ENCODE results near the gene SLC30A2. TPM values are rescaled to one million over a fixed set of nuclear protein-coding genes. Genes with fewer than 3 reads are reported as not detected.

SLC30A2 gene
- total RNA-seq, 1 experiment from 2014 or later, result 0.35 TPM

- Histone ChIP-seq H4K5ac (ENCODE audit: insufficient read length, low read depth, low read length) (no peak overlapping the region), H3K27ac (ENCODE audit: insufficient read length, low read depth, low read length) (no peak overlapping the region), H3K27me3 (ENCODE audit: insufficient read depth, low read length) (no peaks in the 10 kb centered on the region), H4K91ac (ENCODE audit: insufficient read length, low read depth, low read length) (no peak overlapping the region), H3K23ac (ENCODE audit: insufficient read length, low read depth, low read length) (no peak overlapping the region), H3K9me3 (ENCODE audit: control insufficient read depth, low read depth, low read length) (no peaks in the 10 kb centered on the region), H2AFZ (ENCODE audit: low read length) (no peak overlapping the region), H2BK12ac (ENCODE audit: insufficient read length, low read depth, low read length) (no peak overlapping the region), H3K14ac (ENCODE audit: insufficient read depth, low read length) (no peak overlapping the region), H2BK15ac (ENCODE audit: low read depth, low read length) (no peak overlapping the region), H4K20me1 (ENCODE audit: control insufficient read depth, insufficient read depth, insufficient read length) (no peaks in the 10 kb centered on the region), H3K23me2 (ENCODE audit: insufficient read length, low read depth, low read length, poor library complexity, severe bottlenecking) (no peaks in the 10 kb centered on the region), H2BK20ac (ENCODE audit: low read depth, low read length, poor library complexity, severe bottlenecking) (no peak overlapping the region), H3K79me1 (ENCODE audit: insufficient read depth, low read depth, low read length, poor library complexity, severe bottlenecking) (no peaks in the 10 kb centered on the region), H3K79me2 (ENCODE audit: insufficient read depth, low read length) (no peaks in the 10 kb centered on the region), H4K8ac (replicated peaks; ENCODE audit: insufficient read length, low read depth, low read length) (no peak overlapping the region), H3K9ac (ENCODE audit: extremely low read depth, insufficient read length, low read length) (no peak overlapping the region), H3K4ac (ENCODE audit: low read depth, low read length) (no peak overlapping the region), H3K56ac (ENCODE audit: insufficient read length, low read depth, low read length) (no peak overlapping the region), H3K18ac (ENCODE audit: insufficient read length, low read depth, low read length) (no peak overlapping the region), H3K4me2 (ENCODE audit: insufficient read depth, insufficient read length, low read length) (no peak overlapping the region), H3K4me1 (ENCODE audit: insufficient read depth, low read length) (no peaks in the 10 kb centered on the region), H2BK120ac (ENCODE audit: low read depth, low read length, poor library complexity, severe bottlenecking) (no peak overlapping the region), H2AK5ac (ENCODE audit: insufficient read length, low read length) (no peak overlapping the region), H2BK5ac (ENCODE audit: insufficient read length, low read length) (no peak overlapping the region), H3T11ph (ENCODE audit: low read length) (no peak overlapping the region)
- whole genome bisulfite sequencing (ENCODE audit: extremely low coverage, insufficient read length, low lambda C conversion rate), result no CpG with 5 or more reads among the region's 6 CpGs
- Mint-ChIP-seq H3K4me3 (no peak overlapping the region), H3K9me3 (no peaks in the 10 kb centered on the region), H3K4me1 (peaks cover 14 to 17% of the 10 kb centered on the region in 2 experiments), H3K27ac (no peak overlapping the region), H3K27me3 (ENCODE audit: low read depth) (no peaks in the 10 kb centered on the region), H3K36me3 (ENCODE audit: insufficient read depth in 1 of 3, low read depth in 3 of 3) (peaks cover 6 to 20% (median 14%) of the 10 kb centered on the region in 3 experiments; a peak in 6 of 7 replicates)
- no peak for TF ChIP-seq CTCF (conservative IDR thresholded peaks at IDR 0.05)
- no peak for DNase-seq
Observed at GRCh38 chr1:25990251-25990650, 55.7 kb downstream of the SLC30A2 start.
